ENCODE results near the gene HNRNPL.
"Not testable (repeated sequence)": the region's sequence is repeated elsewhere in the genome, so short reads cannot be mapped to it uniquely, and the experiment has no call there.

Gene HNRNPL

GRCh38 chr19:38830039-38830733, 19.6 kb downstream of the HNRNPL start:
- H3K4me3 ChIP-seq (ENCODE audit: low read depth in 1 of 2, low read length in 2 of 2), result peak overlapping the region in 1 of 2 experiments; percentile 76; a peak in 1 of 4 replicates

GRCh38 chr19:38829203-38829602, 20.6 kb downstream of the HNRNPL start:
- H3K27ac ChIP-seq (ENCODE audit: low read length); H3K4me3 ChIP-seq (ENCODE audit: low read depth in 1 of 2, low read length in 2 of 2); ATAC-seq (ENCODE audit: insufficient read depth, low read depth); H2AFZ ChIP-seq (ENCODE audit: low read depth, low read length); H3K27me3 ChIP-seq (ENCODE audit: insufficient read depth, low read length, poor library complexity); H4K20me1 ChIP-seq (ENCODE audit: insufficient read depth, low read length); H3K4me2 ChIP-seq (ENCODE audit: insufficient read depth, low read length); H3K9me3 ChIP-seq (ENCODE audit: insufficient read depth, low read length, severe bottlenecking); H3K9ac ChIP-seq (ENCODE audit: low read depth, low read length); DNase-seq: not testable (repeated sequence)
- Histone ChIP-seq H3K4me1 (ENCODE audit: insufficient read depth, low read length) (peaks cover 21% of the 10 kb centered on the region), H3K36me3 (ENCODE audit: insufficient read depth, low read length) (peaks cover 22% of the 10 kb centered on the region), H3K79me2 (ENCODE audit: insufficient read depth, low read length) (peaks cover 18% of the 10 kb centered on the region)

More at GRCh38 chr19:38830039-38830733, 19.6 kb downstream of the HNRNPL start:
- no peak overlapping the region for H3K27ac ChIP-seq (ENCODE audit: low read length)
- DNase-seq (no peak), ATAC-seq (ENCODE audit: insufficient read depth, low read depth) (no peak)
- no peak for TF ChIP-seq CTCF (IDR thresholded peaks at IDR 0.05; ENCODE audit: borderline replicate concordance, extremely low read depth, low read length, poor library complexity, severe bottlenecking)
- no peak for TF ChIP-seq EZH2 (IDR thresholded peaks at IDR 0.05; ENCODE audit: borderline replicate concordance, low read depth, low read length, severe bottlenecking)
- peaks cover 21% of the 10 kb centered on the region for H3K4me1 ChIP-seq (ENCODE audit: insufficient read depth, low read length)
- no peaks in the 10 kb centered on the region for H4K20me1 ChIP-seq (ENCODE audit: insufficient read depth, low read length)
- no peak overlapping the region for H2AFZ ChIP-seq (ENCODE audit: low read depth, low read length)
- no peaks in the 10 kb centered on the region for H3K9me3 ChIP-seq (ENCODE audit: insufficient read depth, low read length, severe bottlenecking)
- peak overlapping the region; percentile 90 for H3K4me2 ChIP-seq (ENCODE audit: insufficient read depth, low read length)
- no peaks in the 10 kb centered on the region for H3K27me3 ChIP-seq (ENCODE audit: insufficient read depth, low read length, poor library complexity)
- peaks cover 18% of the 10 kb centered on the region for H3K79me2 ChIP-seq (ENCODE audit: insufficient read depth, low read length)
- peaks cover 22% of the 10 kb centered on the region for H3K36me3 ChIP-seq (ENCODE audit: insufficient read depth, low read length)
- peak overlapping the region; percentile 75 for H3K9ac ChIP-seq (ENCODE audit: low read depth, low read length)

GRCh38 chr19:38826856-38827551, 22.8 kb downstream of the HNRNPL start:
- ATAC-seq (ENCODE audit: insufficient read depth, low read depth) (no peak), DNase-seq (no peak)
- TF ChIP-seq EZH2 (IDR thresholded peaks at IDR 0.05; ENCODE audit: borderline replicate concordance, low read depth, low read length, severe bottlenecking) (no peak), CTCF (IDR thresholded peaks at IDR 0.05; ENCODE audit: borderline replicate concordance, extremely low read depth, low read length, poor library complexity, severe bottlenecking) (no peak)
- Histone ChIP-seq H2AFZ (ENCODE audit: low read depth, low read length) (no peak overlapping the region), H3K9me3 (ENCODE audit: insufficient read depth, low read length, severe bottlenecking) (no peaks in the 10 kb centered on the region), H3K4me2 (ENCODE audit: insufficient read depth, low read length) (no peak overlapping the region), H3K27ac (ENCODE audit: low read length) (no peak overlapping the region), H3K4me1 (ENCODE audit: insufficient read depth, low read length) (peaks cover 15% of the 10 kb centered on the region), H3K9ac (ENCODE audit: low read depth, low read length) (no peak overlapping the region), H3K27me3 (ENCODE audit: insufficient read depth, low read length, poor library complexity) (no peaks in the 10 kb centered on the region), H3K36me3 (ENCODE audit: insufficient read depth, low read length) (peaks cover 25% of the 10 kb centered on the region), H4K20me1 (ENCODE audit: insufficient read depth, low read length) (no peaks in the 10 kb centered on the region), H3K4me3 (ENCODE audit: low read depth in 1 of 2, low read length in 2 of 2) (no peak overlapping the region), H3K79me2 (ENCODE audit: insufficient read depth, low read length) (peaks cover 18% of the 10 kb centered on the region)

GRCh38 chr19:38825936-38826335, 23.9 kb downstream of the HNRNPL start:
- H4K20me1 ChIP-seq (ENCODE audit: insufficient read depth, low read length); H3K9ac ChIP-seq (ENCODE audit: low read depth, low read length); H3K4me3 ChIP-seq (ENCODE audit: low read depth in 1 of 2, low read length in 2 of 2); H3K9me3 ChIP-seq (ENCODE audit: insufficient read depth, low read length, severe bottlenecking); H3K27ac ChIP-seq (ENCODE audit: low read length); H2AFZ ChIP-seq (ENCODE audit: low read depth, low read length); H3K27me3 ChIP-seq (ENCODE audit: insufficient read depth, low read length, poor library complexity); H3K4me1 ChIP-seq (ENCODE audit: insufficient read depth, low read length); DNase-seq; H3K4me2 ChIP-seq (ENCODE audit: insufficient read depth, low read length); ATAC-seq (ENCODE audit: insufficient read depth, low read depth): not testable (repeated sequence)
- Histone ChIP-seq H3K79me2 (ENCODE audit: insufficient read depth, low read length) (peaks cover 11% of the 10 kb centered on the region), H3K36me3 (ENCODE audit: insufficient read depth, low read length) (peaks cover 25% of the 10 kb centered on the region)

- H3K27ac ChIP-seq (ENCODE audit: low read length); H3K4me1 ChIP-seq (ENCODE audit: insufficient read depth, low read length); H3K4me2 ChIP-seq (ENCODE audit: insufficient read depth, low read length); H3K27me3 ChIP-seq (ENCODE audit: insufficient read depth, low read length, poor library complexity); DNase-seq; H3K9me3 ChIP-seq (ENCODE audit: insufficient read depth, low read length, severe bottlenecking); H4K20me1 ChIP-seq (ENCODE audit: insufficient read depth, low read length); H3K79me2 ChIP-seq (ENCODE audit: insufficient read depth, low read length); H3K9ac ChIP-seq (ENCODE audit: low read depth, low read length); H3K4me3 ChIP-seq (ENCODE audit: low read depth in 1 of 2, low read length in 2 of 2); H2AFZ ChIP-seq (ENCODE audit: low read depth, low read length); ATAC-seq (ENCODE audit: insufficient read depth, low read depth): not testable (repeated sequence)
- H3K36me3 ChIP-seq (ENCODE audit: insufficient read depth, low read length), result peaks cover 26% of the 10 kb centered on the region
Measured at GRCh38 chr19:38821230-38821825, 28.5 kb downstream of the HNRNPL start.

Measured in DND-41 (cell line).